HG03039 (cell line): ENCODE data around the gene TJAP1.
"Not testable (repeated sequence)": the region's sequence is repeated elsewhere in the genome, so short reads cannot be mapped to it uniquely, and the experiment has no call there.

ENCODE experiments used
- ATAC-seq: cut with Tn5 transposase; IDR thresholded peaks from one replicate; pipeline ENCODE4 v1.9.1; 2021; ENCODE audit warnings: mild to moderate bottlenecking, moderate library complexity; ENCODE audit not compliant: unreplicated experiment

The TJAP1 gene

GRCh38 chr6:43453831-43454230 lies 23.5 kb upstream of the TJAP1 start:
- ATAC-seq: no peak

GRCh38 chr6:43454290-43454695 lies 23.1 kb upstream of the TJAP1 start:
- ATAC-seq: no peak

GRCh38 chr6:43454696-43455530 lies 22.5 kb upstream of the TJAP1 start:
- ATAC-seq: no peak

GRCh38 chr6:43455531-43456428 lies 21.6 kb upstream of the TJAP1 start, which contains the start of gene DLK2:
TSS of gene DLK2 (minus strand) at chr6:43455548. CDS start at chr6:43454825, 723 bp downstream.
- no peak for ATAC-seq

GRCh38 chr6:43457643-43458042 lies 19.7 kb upstream of the TJAP1 start:
- no peak for ATAC-seq

GRCh38 chr6:43458154-43458553 lies 19.2 kb upstream of the TJAP1 start:
- not testable (repeated sequence) for ATAC-seq

- no peak for ATAC-seq
These were observed 17.8 kb upstream of the TJAP1 start for GRCh38 chr6:43459535-43459934.

- ATAC-seq: no peak
These were observed 17.3 kb upstream of the TJAP1 start for GRCh38 chr6:43460032-43460431.

- ATAC-seq: no peak
These were observed 15.4 kb upstream of the TJAP1 start for GRCh38 chr6:43461936-43462335.

- ATAC-seq: no peak
These were observed 13.0 kb upstream of the TJAP1 start for GRCh38 chr6:43464337-43464736.

- no peak for ATAC-seq
These were observed 11.4 kb upstream of the TJAP1 start for GRCh38 chr6:43465948-43466347.

GRCh38 chr6:43467265-43467664 lies 10.1 kb upstream of the TJAP1 start:
- not testable (repeated sequence) for ATAC-seq

- ATAC-seq: no peak
These were observed 9.6 kb upstream of the TJAP1 start for GRCh38 chr6:43467752-43468151.

GRCh38 chr6:43468240-43468639 lies 9.1 kb upstream of the TJAP1 start:
- no peak for ATAC-seq

GRCh38 chr6:43468748-43469681 lies 8.4 kb upstream of the TJAP1 start:
- ATAC-seq: no peak

GRCh38 chr6:43469947-43470346 lies 7.4 kb upstream of the TJAP1 start:
- ATAC-seq: no peak

GRCh38 chr6:43471399-43471798 lies 6.0 kb upstream of the TJAP1 start:
- ATAC-seq: no peak

- ATAC-seq: no peak
These were observed 4.9 kb upstream of the TJAP1 start for GRCh38 chr6:43472515-43472914.

- no peak for ATAC-seq
These were observed 1.9 kb upstream of the TJAP1 start for GRCh38 chr6:43475516-43475915.

GRCh38 chr6:43476746-43477145 lies 624 bp upstream of the TJAP1 start:
- ATAC-seq: no peak

- no peak for ATAC-seq
These were observed 620 bp downstream of the TJAP1 start for GRCh38 chr6:43478008-43478372.
